HepG2 (cell line): ENCODE results near the gene ING5. TPM values are rescaled to one million over a fixed set of nuclear protein-coding genes. Genes with fewer than 3 reads are reported as not detected.

Experiments
- ATAC-seq: fragments of 200-7000 bp; cut with Tn5 transposase; 3 replicates; pipeline ENCODE4 v1.9.1; 2020; ENCODE audit warnings: mild to moderate bottlenecking, moderate library complexity
- BruUV-seq: library from RNA; stranded (reverse); fragments of 400-500 nt; replicated peaks from 2 replicates; lab custom pipeline; 2021; lab: Mats Ljungman, UMichigan
- CTCF ChIA-PET: fragments of 300-600 bp; formaldehyde crosslinking; extraction: SDS; loops from one replicate; lab custom pipeline; 2021; ENCODE audit warnings: low total read pairs, inconsistent platforms, low intra/inter-chr PET ratio; lab: Yijun Ruan, JAX
- POLR2A ChIA-PET: fragments of 350-600 bp; sonication (Branson Sonifier 250); formaldehyde crosslinking; loops from one replicate; lab custom pipeline; 2020; ENCODE audit warnings: antibody characterized with exemption, inconsistent platforms; lab: Yijun Ruan, JAX
- DNase-seq: peaks from one replicate; pipeline ENCODE4 v3.0.0-alpha.2; 2015; ENCODE audit warnings: low spot score
- FAIRE-seq: peaks from 3 replicates; lab custom pipeline; 2011; peaks lifted over from hg19 to GRCh38; lab: Jason Lieb, UNC
- H2AFZ ChIP-seq: one replicate; pipeline ENCODE4 v1.6.1; 2011; ENCODE audit warnings: low read length, inconsistent platforms
- H3K27ac ChIP-seq: fragments of 300-600 bp; 3 replicates; pipeline ENCODE4 v1.8.0; 2011; ENCODE audit warnings: mixed run types, mild to moderate bottlenecking, mixed read lengths, low read length, inconsistent platforms; ENCODE audit not compliant: insufficient read depth; ENCODE audit errors: extremely low read length
- H3K27me3 ChIP-seq, 2 experiments: fragments of 200-600 bp in 1 of 2; 2 replicates in 1 of 2; 3 replicates in 1 of 2; pipeline versions ENCODE4 v1.6.0 to v1.8.0; 2011; ENCODE audit warnings: low read length in 2 of 2, mild to moderate bottlenecking in 2 of 2, moderate library complexity in 2 of 2, inconsistent platforms in 1 of 2; ENCODE audit not compliant: insufficient read depth in 2 of 2, control insufficient read depth in 1 of 2
- H3K36me3 ChIP-seq, 2 experiments: fragments of 200-600 bp in 1 of 2; replicated peaks in 1 of 2; 2 replicates in 1 of 2; 3 replicates in 1 of 2; pipeline versions ENCODE4 v1.5.1 to v1.8.0; 2011; ENCODE audit warnings: low read length in 2 of 2, inconsistent platforms in 1 of 2; ENCODE audit not compliant: insufficient read depth in 2 of 2, control insufficient read depth in 1 of 2
- H3K4me1 ChIP-seq: 2 replicates; pipeline ENCODE4 v1.5.1; 2012; ENCODE audit warnings: low read length, inconsistent platforms; ENCODE audit not compliant: insufficient read depth
- H3K4me2 ChIP-seq: 2 replicates; pipeline ENCODE4 v1.6.0; 2011; ENCODE audit warnings: low read depth, low read length, inconsistent platforms
- H3K4me3 ChIP-seq, 3 experiments: fragments of 200-600 bp in 1 of 3; sonication (generic), shearing (Covaris generic) in 1 of 3; replicated peaks in 1 of 3; 2 replicates each; pipeline ENCODE4 v1.5.1; 2011 to 2016; ENCODE audit warnings: low read length in 3 of 3, inconsistent platforms in 2 of 3, low read depth in 2 of 3, mild to moderate bottlenecking in 2 of 3, control low read depth in 1 of 3, mixed read lengths in 1 of 3; ENCODE audit not compliant: insufficient read depth in 1 of 3
- H3K79me2 ChIP-seq: one replicate; pipeline ENCODE4 v1.6.1; 2011; ENCODE audit warnings: low read length, inconsistent platforms; ENCODE audit not compliant: insufficient read depth
- H3K9ac ChIP-seq: 2 replicates; pipeline ENCODE4 v1.6.0; 2011; ENCODE audit warnings: mild to moderate bottlenecking, low read depth, low read length, inconsistent platforms; ENCODE audit not compliant: insufficient read depth
- H3K9me3 ChIP-seq: 2 replicates; pipeline ENCODE4 v1.5.1; 2012; ENCODE audit warnings: mild to moderate bottlenecking, low read length
- H4K20me1 ChIP-seq: 2 replicates; pipeline ENCODE4 v1.6.0; 2011; ENCODE audit warnings: inconsistent platforms, mild to moderate bottlenecking, low read length, moderate library complexity; ENCODE audit not compliant: insufficient read depth
- ATF7 ChIP-seq, 2 experiments: fragments of 450-650 bp in 1 of 2; sonication (generic) in 1 of 2; formaldehyde crosslinking in 1 of 2; IDR thresholded peaks; 2 replicates each; pipeline versions ENCODE4 v1.4.0 to v1.6.1; 2016 to 2020; ENCODE audit warnings: antibody characterized with exemption in 1 of 2, mild to moderate bottlenecking in 1 of 2, missing genetic modification reagents in 1 of 2
- BATF2 ChIP-seq: sonication (generic); formaldehyde crosslinking; IDR thresholded peaks from 2 replicates; pipeline ENCODE4 v1.8.0; 2022; ENCODE audit warnings: mild to moderate bottlenecking, missing genetic modification reagents, moderate library complexity
- MLX ChIP-seq: IDR thresholded peaks from 2 replicates; pipeline ENCODE4 v1.6.1; 2016
- NCOA2 ChIP-seq: sonication (generic); formaldehyde crosslinking; IDR thresholded peaks from 2 replicates; pipeline ENCODE4 v1.8.0; 2022; ENCODE audit warnings: inconsistent platforms
- NFAT5 ChIP-seq: sonication (generic); formaldehyde crosslinking; IDR thresholded peaks from 2 replicates; pipeline ENCODE4 v1.4.0; 2020; ENCODE audit warnings: missing genetic modification reagents
- ZBTB8A ChIP-seq: sonication (generic); formaldehyde crosslinking; IDR thresholded peaks from 2 replicates; pipeline ENCODE4 v1.4.0; 2020; ENCODE audit warnings: mild to moderate bottlenecking, low read depth, missing genetic modification reagents, borderline replicate concordance
- ZNF264 ChIP-seq: sonication (generic); formaldehyde crosslinking; IDR thresholded peaks from 2 replicates; pipeline ENCODE4 v1.4.0; 2020; ENCODE audit warnings: missing genetic modification reagents
- ZNF362 ChIP-seq: sonication (generic); formaldehyde crosslinking; IDR thresholded peaks from 2 replicates; pipeline ENCODE4 v1.4.0; 2020; ENCODE audit warnings: missing genetic modification reagents, mild to moderate bottlenecking, borderline replicate concordance
- ZNF430 ChIP-seq: sonication (generic); formaldehyde crosslinking; IDR thresholded peaks from 2 replicates; pipeline ENCODE4 v1.9.0; 2021; ENCODE audit warnings: mild to moderate bottlenecking, missing genetic modification reagents
- ZNF549 ChIP-seq: sonication (generic); formaldehyde crosslinking; IDR thresholded peaks from 2 replicates; pipeline ENCODE4 v1.5.0; 2020; ENCODE audit warnings: missing genetic modification reagents
- WGBS: methylation state at CpG from one replicate; pipeline ENCODE4 v1.1.6; 2017; ENCODE audit warnings: low lambda C conversion rate; 5-methylcytosine and 5-hydroxymethylcytosine counted together
- in situ Hi-C: cut with HindIII; loops from 2 replicates; pipeline ENCODE4 v1.10.0; 2017; ENCODE audit warnings: low pct_unique_long_range_greater_than_20kb; ENCODE audit not compliant: extremely low pct_ligation_motif_present
- intact Hi-C: fragments of 100-400 bp; cut with micrococcal nuclease; formaldehyde crosslinking; loops from one replicate; pipeline ENCODE4 v1.10.0; 2022; ENCODE audit not compliant: unreplicated experiment
- polyA plus RNA-seq, 8 experiments: library from polyadenylated mRNA; depleted of rRNA in 3 of 8; stranded (reverse) in 7 of 8; unstranded in 1 of 8; fragments of >200 nt; fragmentation: Illumina TruSeq in 4 of 8; extraction: Trizol in 4 of 8; gene quantifications; 2 replicates each; pipeline versions ENCODE4 v1.2.1 to v1.2.3, GENCODE V29; 2011 to 2016; ENCODE audit warnings: low read depth in 4 of 8, missing spikeins in 1 of 8, mixed read lengths in 1 of 8; ENCODE audit not compliant: insufficient read depth in 1 of 8
- total RNA-seq, 5 experiments: library from RNA; depleted of rRNA; stranded (reverse); fragments of >200 nt; fragmentation: Illumina TruSeq; extraction: Trizol; gene quantifications; 2 replicates each; pipeline ENCODE4 v1.2.3, GENCODE V29; 2016; ENCODE audit warnings: low read depth in 1 of 5

Gene ING5
- total and polyA plus RNA-seq, 2 of the 13 experiments (the other 11 are each of a cell fraction or from before 2014, with no cell fraction given), result 61.9 to 71.9 TPM

- no peak overlapping the region for H3K4me2 ChIP-seq
- no peaks in the 10 kb centered on the region; a peak in 1 of 5 replicates for H3K36me3 ChIP-seq
- no peaks in the 10 kb centered on the region for H3K9me3 ChIP-seq
- no peak for TF ChIP-seq NCOA2 (CRISPR knock-in tag)
- TF ChIP-seq ZNF549 (CRISPR knock-in tag), result no peak
- no peak for TF ChIP-seq MLX (CRISPR knock-in tag)
- no peak for TF ChIP-seq ZNF362 (CRISPR knock-in tag)
- TF ChIP-seq ZNF264 (CRISPR knock-in tag), result no peak
- TF ChIP-seq NFAT5, result no peak
- TF ChIP-seq BATF2, result no peak
- no peak for TF ChIP-seq ZNF430
- no peak for TF ChIP-seq ATF7 (IDR thresholded peaks at IDR 0.05)
- TF ChIP-seq ATF7 (CRISPR knock-in tag; IDR thresholded peaks at IDR 0.05), result no peak
- TF ChIP-seq ZBTB8A (CRISPR knock-in tag), result no peak
- no peak overlapping the region for H2AFZ ChIP-seq
- 0 out of 2 replicates have a peak, but pooled peaks cover 6% of the 10 kb centered on the region for H3K4me1 ChIP-seq
- H3K79me2 ChIP-seq, result no peaks in the 10 kb centered on the region
- intact Hi-C loops, result no loop called here
- ATAC-seq (no peak), FAIRE-seq (no peak), DNase-seq (no peak)
- CTCF ChIA-PET, result no interaction called here
- H3K27me3 ChIP-seq, result no peaks in the 10 kb centered on the region
- no peak overlapping the region for H3K27ac ChIP-seq
- 87% methylated on average over 18 of the region's 18 CpGs for WGBS
- POLR2A ChIA-PET, result interaction anchor here (5.2 kb wide), 1 partner anchor 10 kb away, joined by 37 read pairs; no protein-coding TSS in a partner anchor
- no peak overlapping the region for H3K9ac ChIP-seq
- BruUV-seq, result no TSS peak
- no peaks in the 10 kb centered on the region for H4K20me1 ChIP-seq
- no peak overlapping the region for H3K4me3 ChIP-seq
- in situ Hi-C loops, result no loop called here
Observed at GRCh38 chr2:241762321-241762932, 60.6 kb downstream of the ING5 start.
